HL-60/S4 (cell line): ENCODE data around the gene PPP2R1B.

ENCODE experiments used
- in situ Hi-C: fragments of 300-500 bp; cut with MboI; formaldehyde crosslinking; loops from 2 replicates; pipeline ENCODE4 v1.14.3; 2022; ENCODE audit warnings: low sequenced_read_pairs

PPP2R1B gene

GRCh38 chr11:111765984-111766833, at the start of gene PPP2R1B:
PPP2R1B (minus strand) TSS chr11:111766389; CDS start chr11:111766361, 28 bp downstream.
- in situ Hi-C loops: no loop called here

- in situ Hi-C loops: no loop called here
Observed at GRCh38 chr11:111815489-111815888, 49.3 kb upstream of the PPP2R1B start.

GRCh38 chr11:111814557-111815320, 48.5 kb upstream of the PPP2R1B start:
- in situ Hi-C loops: no loop called here

- in situ Hi-C loops: no loop called here
Observed at GRCh38 chr11:111814106-111814505, 47.9 kb upstream of the PPP2R1B start.

- in situ Hi-C loops: no loop called here
Observed at GRCh38 chr11:111812211-111812610, 46.0 kb upstream of the PPP2R1B start.

- in situ Hi-C loops: no loop called here
Observed at GRCh38 chr11:111811445-111811844, 45.3 kb upstream of the PPP2R1B start.

- in situ Hi-C loops: no loop called here
Observed at GRCh38 chr11:111808834-111809233, 42.6 kb upstream of the PPP2R1B start.

GRCh38 chr11:111808063-111808588, 41.9 kb upstream of the PPP2R1B start:
- in situ Hi-C loops: no loop called here

- in situ Hi-C loops: no loop called here
Observed at GRCh38 chr11:111807076-111807475, 40.9 kb upstream of the PPP2R1B start.

GRCh38 chr11:111801135-111801534, 34.9 kb upstream of the PPP2R1B start:
- in situ Hi-C loops: no loop called here

- in situ Hi-C loops: loop anchor here (25.0 kb wide), 1 partner anchor 336 kb away; no protein-coding TSS in a partner anchor
Observed at GRCh38 chr11:111798279-111798678, 32.1 kb upstream of the PPP2R1B start.

GRCh38 chr11:111797145-111797581, 31.0 kb upstream of the PPP2R1B start:
- in situ Hi-C loops: loop anchor here (25.0 kb wide), 1 partner anchor 335 kb away; no protein-coding TSS in a partner anchor

GRCh38 chr11:111796696-111797095, 30.5 kb upstream of the PPP2R1B start:
- in situ Hi-C loops: loop anchor here (25.0 kb wide), 1 partner anchor 334 kb away; no protein-coding TSS in a partner anchor

- in situ Hi-C loops: loop anchor here (25.0 kb wide), 1 partner anchor 333 kb away; no protein-coding TSS in a partner anchor
Observed at GRCh38 chr11:111795334-111795985, 29.3 kb upstream of the PPP2R1B start.

- in situ Hi-C loops: loop anchor here (25.0 kb wide), 1 partner anchor 332 kb away; no protein-coding TSS in a partner anchor
Observed at GRCh38 chr11:111793863-111794262, 27.7 kb upstream of the PPP2R1B start.

GRCh38 chr11:111792955-111793500, 26.8 kb upstream of the PPP2R1B start:
- in situ Hi-C loops: loop anchor here (25.0 kb wide), 1 partner anchor 331 kb away; no protein-coding TSS in a partner anchor

GRCh38 chr11:111792314-111792713, 26.1 kb upstream of the PPP2R1B start:
- in situ Hi-C loops: loop anchor here (25.0 kb wide), 1 partner anchor 330 kb away; no protein-coding TSS in a partner anchor

- in situ Hi-C loops: loop anchor here (25.0 kb wide), 1 partner anchor 326 kb away; no protein-coding TSS in a partner anchor
Observed at GRCh38 chr11:111788464-111788863, 22.3 kb upstream of the PPP2R1B start.

GRCh38 chr11:111788051-111788450, 21.9 kb upstream of the PPP2R1B start:
- in situ Hi-C loops: loop anchor here (25.0 kb wide), 1 partner anchor 326 kb away; no protein-coding TSS in a partner anchor

- in situ Hi-C loops: loop anchor here (25.0 kb wide), 1 partner anchor 324 kb away; no protein-coding TSS in a partner anchor
Observed at GRCh38 chr11:111785886-111786412, 19.8 kb upstream of the PPP2R1B start.
